Retina (tissue), 1 donor: ENCODE results near the gene TMEM240.
"Not testable (repeated sequence)": the region's sequence is repeated elsewhere in the genome, so short reads cannot be mapped to it uniquely, and the experiment has no call there.

Source experiments
- DNase-seq: peaks from one replicate; pipeline ENCODE4 v3.0.0-alpha.2; 2016

Gene TMEM240

GRCh38 chr1:1540090-1540817 is at the start of gene TMEM240:
Gene TMEM240, minus strand, starts transcription at chr1:1540624. Its CDS starts 278 bp downstream, at chr1:1540346.
- DNase-seq: peak; percentile 60

GRCh38 chr1:1583347-1584010 is 43.1 kb upstream of the TMEM240 start:
- DNase-seq: no peak

GRCh38 chr1:1582585-1583346 is 42.3 kb upstream of the TMEM240 start:
- no peak for DNase-seq

GRCh38 chr1:1578371-1578940 is 38.0 kb upstream of the TMEM240 start:
- DNase-seq: no peak

- no peak for DNase-seq
These were observed 37.1 kb upstream of the TMEM240 start for GRCh38 chr1:1577367-1578011.

- peak; percentile 96 for DNase-seq
These were observed 34.5 kb upstream of the TMEM240 start, which contains the start of gene SSU72 for GRCh38 chr1:1574721-1575537. Gene SSU72, minus strand, starts transcription at chr1:1574863. Its CDS starts 306 bp downstream, at chr1:1574557.

- peak; percentile 85 for DNase-seq
These were observed 33.7 kb upstream of the TMEM240 start for GRCh38 chr1:1573843-1574720.

- DNase-seq: no peak
These were observed 28.9 kb upstream of the TMEM240 start for GRCh38 chr1:1569341-1569740.

GRCh38 chr1:1567891-1568291 is 27.5 kb upstream of the TMEM240 start:
- DNase-seq: no peak

GRCh38 chr1:1567152-1567875 is 26.9 kb upstream of the TMEM240 start:
- no peak for DNase-seq

- no peak for DNase-seq
These were observed 24.9 kb upstream of the TMEM240 start for GRCh38 chr1:1565340-1565739.

- DNase-seq: no peak
These were observed 23.8 kb upstream of the TMEM240 start for GRCh38 chr1:1564268-1564667.

GRCh38 chr1:1563688-1564087 is 23.3 kb upstream of the TMEM240 start:
- DNase-seq: no peak

GRCh38 chr1:1562556-1563195 is 22.3 kb upstream of the TMEM240 start:
- no peak for DNase-seq

- DNase-seq: no peak
These were observed 21.5 kb upstream of the TMEM240 start for GRCh38 chr1:1561801-1562470.

- no peak for DNase-seq
These were observed 19.8 kb upstream of the TMEM240 start for GRCh38 chr1:1560178-1560577.

GRCh38 chr1:1559066-1559465 is 18.6 kb upstream of the TMEM240 start:
- DNase-seq: no peak

- DNase-seq: no peak
These were observed 18.2 kb upstream of the TMEM240 start for GRCh38 chr1:1558591-1558990.

GRCh38 chr1:1557688-1558087 is 17.3 kb upstream of the TMEM240 start:
- DNase-seq: not testable (repeated sequence)
